Measurements from ENCODE around the gene TMEFF2.

The TMEFF2 gene

GRCh38 chr2:192026059-192026824 is 168.5 kb downstream of the TMEFF2 start:
- H3K27ac ChIP-seq = peak overlapping the region; percentile 21
- H3K36me3 ChIP-seq (ENCODE audit: control insufficient read depth, insufficient read depth, low read length) = no peaks in the 10 kb centered on the region
- no peak overlapping the region for H3K4me2 ChIP-seq (ENCODE audit: low read length)
- no peaks in the 10 kb centered on the region for H3K79me2 ChIP-seq
- no peaks in the 10 kb centered on the region for H3K4me1 ChIP-seq
- no peaks in the 10 kb centered on the region for H3K27me3 ChIP-seq (ENCODE audit: control insufficient read depth, insufficient read depth, low read length)
- no peak overlapping the region for H3K4me3 ChIP-seq (ENCODE audit: low read depth, low read length)
- no peaks in the 10 kb centered on the region for H3K9me3 ChIP-seq (ENCODE audit: control insufficient read depth, low read length)
- H2AFZ ChIP-seq = no peak overlapping the region
- no peak for TF ChIP-seq CTCF (IDR thresholded peaks at IDR 0.05)
- no peak overlapping the region for H3K9ac ChIP-seq

DNA sequence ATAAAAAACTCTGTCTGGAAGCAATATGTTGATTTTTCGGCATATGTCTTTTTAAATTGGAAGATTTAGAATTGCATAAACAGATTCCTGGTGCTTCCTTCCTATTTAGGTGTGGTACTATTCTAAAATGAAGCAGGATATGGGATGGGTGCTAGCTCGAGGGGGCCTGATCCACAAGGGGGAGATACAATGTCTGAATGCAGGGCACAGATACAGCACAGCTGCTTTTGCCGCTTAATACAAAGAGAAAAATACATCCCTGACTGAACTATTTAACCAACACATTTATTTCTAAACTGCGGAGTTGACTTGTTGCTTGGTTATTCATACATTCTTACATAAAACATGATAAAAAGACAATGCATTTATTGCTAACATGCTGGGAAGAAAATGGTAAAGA is 169.1 kb downstream of the TMEFF2 start:
- no peak overlapping the region for H3K9ac ChIP-seq
- no peaks in the 10 kb centered on the region for H3K36me3 ChIP-seq (ENCODE audit: control insufficient read depth, insufficient read depth, low read length)
- H3K27ac ChIP-seq = peak overlapping the region; percentile 21
- H3K4me1 ChIP-seq = no peaks in the 10 kb centered on the region
- no peak for TF ChIP-seq CTCF (IDR thresholded peaks at IDR 0.05)
- no peaks in the 10 kb centered on the region for H3K9me3 ChIP-seq (ENCODE audit: control insufficient read depth, low read length)
- no peaks in the 10 kb centered on the region for H3K79me2 ChIP-seq
- no peak overlapping the region for H2AFZ ChIP-seq
- H3K4me2 ChIP-seq (ENCODE audit: low read length) = no peak overlapping the region
- no peaks in the 10 kb centered on the region for H3K27me3 ChIP-seq (ENCODE audit: control insufficient read depth, insufficient read depth, low read length)
- no peak overlapping the region for H3K4me3 ChIP-seq (ENCODE audit: low read depth, low read length)

DNA sequence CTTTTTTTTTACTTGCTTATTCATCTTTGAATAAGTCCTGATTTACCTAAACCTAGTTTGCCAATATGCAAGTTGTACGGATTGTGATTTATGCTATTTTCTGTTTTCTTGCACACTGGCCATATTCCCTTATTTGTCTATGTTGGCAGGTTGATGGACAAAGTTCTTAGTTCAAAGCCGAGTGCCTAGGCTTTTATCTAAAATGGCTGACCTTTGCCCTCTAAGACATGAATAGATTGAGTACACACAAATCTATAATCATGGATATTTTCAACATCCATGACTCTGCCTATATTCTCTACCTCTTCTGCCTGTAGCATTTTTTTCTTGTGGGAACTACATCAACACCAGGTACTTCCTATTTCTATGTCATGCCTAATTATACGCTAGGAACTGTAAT is 171.7 kb downstream of the TMEFF2 start:
- no peak for TF ChIP-seq CTCF (IDR thresholded peaks at IDR 0.05)
- Histone ChIP-seq H3K36me3 (ENCODE audit: control insufficient read depth, insufficient read depth, low read length) (no peaks in the 10 kb centered on the region), H3K4me3 (ENCODE audit: low read depth, low read length) (no peak overlapping the region), H3K4me1 (no peaks in the 10 kb centered on the region), H3K9ac (no peak overlapping the region), H3K4me2 (ENCODE audit: low read length) (no peak overlapping the region), H3K27ac (no peak overlapping the region), H3K27me3 (ENCODE audit: control insufficient read depth, insufficient read depth, low read length) (no peaks in the 10 kb centered on the region), H2AFZ (no peak overlapping the region), H3K9me3 (ENCODE audit: control insufficient read depth, low read length) (no peaks in the 10 kb centered on the region), H3K79me2 (no peaks in the 10 kb centered on the region)

DNA sequence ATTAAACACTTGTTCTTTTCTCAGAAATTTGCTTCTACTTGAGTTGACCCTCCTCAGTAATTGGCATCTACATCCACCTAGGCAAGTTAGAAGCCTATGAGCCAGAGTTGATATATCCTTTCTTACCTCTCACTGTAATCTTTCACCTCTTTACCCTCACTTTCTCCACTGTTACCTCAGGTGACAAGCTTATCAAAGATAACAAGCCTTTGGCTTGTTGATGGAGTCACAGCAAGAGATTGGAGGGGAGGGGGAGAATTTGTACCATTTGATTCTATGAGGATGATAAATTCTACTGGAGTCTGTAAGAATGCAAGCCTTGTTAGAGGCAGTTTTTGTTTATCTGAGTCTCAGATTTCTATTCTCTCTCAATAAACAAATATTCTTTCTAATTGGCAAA is 176.9 kb downstream of the TMEFF2 start:
- H3K9me3 ChIP-seq (ENCODE audit: control insufficient read depth, low read length) = no peaks in the 10 kb centered on the region
- H3K4me1 ChIP-seq = no peaks in the 10 kb centered on the region
- no peaks in the 10 kb centered on the region for H3K36me3 ChIP-seq (ENCODE audit: control insufficient read depth, insufficient read depth, low read length)
- no peaks in the 10 kb centered on the region for H3K79me2 ChIP-seq
- no peak overlapping the region for H3K4me2 ChIP-seq (ENCODE audit: low read length)
- no peak for TF ChIP-seq CTCF (IDR thresholded peaks at IDR 0.05)
- no peak overlapping the region for H3K27ac ChIP-seq
- no peak overlapping the region for H3K9ac ChIP-seq
- H3K27me3 ChIP-seq (ENCODE audit: control insufficient read depth, insufficient read depth, low read length) = no peaks in the 10 kb centered on the region
- no peak overlapping the region for H3K4me3 ChIP-seq (ENCODE audit: low read depth, low read length)
- no peak overlapping the region for H2AFZ ChIP-seq

- Histone ChIP-seq H3K9ac (no peak overlapping the region), H3K27me3 (ENCODE audit: control insufficient read depth, insufficient read depth, low read length) (no peaks in the 10 kb centered on the region), H3K27ac (no peak overlapping the region), H3K4me1 (no peaks in the 10 kb centered on the region), H3K4me2 (ENCODE audit: low read length) (no peak overlapping the region), H3K4me3 (ENCODE audit: low read depth, low read length) (no peak overlapping the region), H2AFZ (no peak overlapping the region), H3K79me2 (no peaks in the 10 kb centered on the region), H3K9me3 (ENCODE audit: control insufficient read depth, low read length) (no peaks in the 10 kb centered on the region), H3K36me3 (ENCODE audit: control insufficient read depth, insufficient read depth, low read length) (no peaks in the 10 kb centered on the region)
- TF ChIP-seq CTCF (IDR thresholded peaks at IDR 0.05) = no peak
Measured at GRCh38 chr2:192016265-192016664, 178.5 kb downstream of the TMEFF2 start.
